Right atrium auricular region (tissue), 2 donors: Measurements from ENCODE around the gene APOH. TPM values are rescaled to one million over a fixed set of nuclear protein-coding genes. Genes with fewer than 3 reads are reported as not detected.

Experiments used
- DNase-seq: peaks from one replicate; pipeline ENCODE4 v3.0.0-alpha.2; 2019; ENCODE audit warnings: low spot score
- H3K27ac ChIP-seq, 2 donors: fragments of 200-600 bp; sonication (generic); 1 replicate in 1 of 2; 2 replicates in 1 of 2; pipeline ENCODE4 v1.5.1; 2016 to 2019
- H3K27me3 ChIP-seq, 2 donors: fragments of 200-600 bp; sonication (generic); one replicate each; pipeline versions ENCODE4 v1.5.1 to v1.6.0; 2017 to 2019
- H3K36me3 ChIP-seq: fragments of 200-600 bp; sonication (generic); one replicate; pipeline ENCODE4 v1.5.1; 2016
- H3K4me1 ChIP-seq, 2 donors: fragments of 200-600 bp; sonication (generic); one replicate each; pipeline versions ENCODE4 v1.5.1 to v1.6.0; 2017 to 2019
- H3K4me3 ChIP-seq, 2 donors: fragments of 200-600 bp; sonication (generic); 1 replicate in 1 of 2; 2 replicates in 1 of 2; pipeline ENCODE4 v1.5.1; 2017 to 2019; ENCODE audit warnings: mild to moderate bottlenecking in 1 of 2, moderate library complexity in 1 of 2
- H3K9me3 ChIP-seq, 2 donors: fragments of 200-600 bp; sonication (generic); one replicate each; pipeline ENCODE4 v1.5.1; 2019
- total RNA-seq, 2 donors: library from RNA; depleted of rRNA; stranded (reverse); fragments of >200 nt; gene quantifications; one replicate each; pipeline ENCODE4 v1.1.0, GENCODE V29; 2016
- TF ChIP-seq, protein P1 (sequence below), 2 donors: fragments of 200-600 bp; sonication (generic); IDR thresholded peaks; one replicate each; pipeline ENCODE4 v1.5.1; 2019; ENCODE audit warnings: antibody characterized with exemption in 2 of 2

Gene APOH
- total RNA-seq, 2 donors from 2014 or later, result not detected

- Histone ChIP-seq H3K36me3 (no peaks in the 10 kb centered on the region), H3K27ac (no peak overlapping the region), H3K4me3 (no peak overlapping the region), H3K4me1 (no peaks in the 10 kb centered on the region), H3K27me3 (no peaks in the 10 kb centered on the region), H3K9me3 (no peaks in the 10 kb centered on the region)
- no peak for DNase-seq
- TF ChIP-seq, protein P1, sequence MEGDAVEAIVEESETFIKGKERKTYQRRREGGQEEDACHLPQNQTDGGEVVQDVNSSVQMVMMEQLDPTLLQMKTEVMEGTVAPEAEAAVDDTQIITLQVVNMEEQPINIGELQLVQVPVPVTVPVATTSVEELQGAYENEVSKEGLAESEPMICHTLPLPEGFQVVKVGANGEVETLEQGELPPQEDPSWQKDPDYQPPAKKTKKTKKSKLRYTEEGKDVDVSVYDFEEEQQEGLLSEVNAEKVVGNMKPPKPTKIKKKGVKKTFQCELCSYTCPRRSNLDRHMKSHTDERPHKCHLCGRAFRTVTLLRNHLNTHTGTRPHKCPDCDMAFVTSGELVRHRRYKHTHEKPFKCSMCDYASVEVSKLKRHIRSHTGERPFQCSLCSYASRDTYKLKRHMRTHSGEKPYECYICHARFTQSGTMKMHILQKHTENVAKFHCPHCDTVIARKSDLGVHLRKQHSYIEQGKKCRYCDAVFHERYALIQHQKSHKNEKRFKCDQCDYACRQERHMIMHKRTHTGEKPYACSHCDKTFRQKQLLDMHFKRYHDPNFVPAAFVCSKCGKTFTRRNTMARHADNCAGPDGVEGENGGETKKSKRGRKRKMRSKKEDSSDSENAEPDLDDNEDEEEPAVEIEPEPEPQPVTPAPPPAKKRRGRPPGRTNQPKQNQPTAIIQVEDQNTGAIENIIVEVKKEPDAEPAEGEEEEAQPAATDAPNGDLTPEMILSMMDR (IDR thresholded peaks at IDR 0.05), result no peak
These were observed 5.4 kb upstream of the APOH start for GRCh38 chr17:66234611-66235010.

GRCh38 chr17:66233023-66233753 is 4.0 kb upstream of the APOH start:
- no peaks in the 10 kb centered on the region for H3K36me3 ChIP-seq

GRCh38 chr17:66230922-66231591 is 1.8 kb upstream of the APOH start:
- Histone ChIP-seq H3K36me3 (no peaks in the 10 kb centered on the region), H3K4me1 (no peaks in the 10 kb centered on the region), H3K9me3 (no peaks in the 10 kb centered on the region), H3K27me3 (no peaks in the 10 kb centered on the region), H3K27ac (no peak overlapping the region), H3K4me3 (no peak overlapping the region)
- DNase-seq, result no peak
- TF ChIP-seq, protein P1 (IDR thresholded peaks at IDR 0.05), result no peak

More at GRCh38 chr17:66233023-66233753, 4.0 kb upstream of the APOH start:
- Histone ChIP-seq H3K9me3 (no peaks in the 10 kb centered on the region), H3K4me1 (no peaks in the 10 kb centered on the region), H3K27ac (no peak overlapping the region), H3K4me3 (no peak overlapping the region), H3K27me3 (no peaks in the 10 kb centered on the region)
- DNase-seq, result no peak
- TF ChIP-seq, protein P1 (IDR thresholded peaks at IDR 0.05), result no peak

DNA sequence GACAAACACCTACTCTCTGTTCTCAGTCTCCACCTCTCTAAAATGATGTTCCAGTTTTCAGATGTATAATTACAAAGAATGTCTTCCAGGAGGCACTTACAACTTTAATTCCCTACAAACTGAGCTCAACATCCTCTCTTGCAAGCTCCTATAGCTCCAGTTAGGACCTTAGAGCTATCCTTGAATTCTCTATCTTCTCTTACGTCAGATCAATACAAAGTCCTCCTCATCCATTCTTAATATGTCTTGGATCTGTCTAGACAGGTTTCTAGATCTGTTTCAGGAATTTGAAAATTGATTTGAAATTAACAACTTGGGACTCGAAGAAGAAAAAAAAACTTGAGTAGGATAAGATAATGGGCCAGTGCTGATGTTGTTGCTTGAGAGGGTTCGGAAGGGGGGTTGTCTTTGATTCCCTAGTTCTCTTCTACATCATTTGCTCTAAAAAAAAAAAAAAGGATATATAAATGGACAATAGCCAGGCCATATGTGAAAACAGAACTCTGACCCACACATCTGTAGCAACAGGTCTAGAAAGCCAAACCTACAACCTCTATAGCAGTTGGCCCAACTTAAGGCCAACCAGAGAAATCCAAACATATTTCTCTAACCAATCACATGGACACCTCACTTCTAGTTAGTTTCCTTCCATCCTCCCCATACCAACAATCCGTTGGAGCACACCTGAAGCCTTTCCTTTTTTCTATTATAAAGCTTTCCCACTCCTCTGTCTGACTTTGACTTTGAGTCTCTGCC is 746 bp upstream of the APOH start:
- Histone ChIP-seq H3K9me3 (no peaks in the 10 kb centered on the region), H3K36me3 (no peaks in the 10 kb centered on the region), H3K4me1 (no peaks in the 10 kb centered on the region), H3K27me3 (no peaks in the 10 kb centered on the region), H3K27ac (no peak overlapping the region), H3K4me3 (no peak overlapping the region)
- no peak for DNase-seq
- TF ChIP-seq, protein P1 (IDR thresholded peaks at IDR 0.05), result no peak

GRCh38 chr17:66227212-66228045 is 1.8 kb downstream of the APOH start:
- TF ChIP-seq, protein P1 (IDR thresholded peaks at IDR 0.05), result no peak
- no peaks in the 10 kb centered on the region for H3K4me1 ChIP-seq
- no peak overlapping the region for H3K27ac ChIP-seq
- H3K9me3 ChIP-seq, result no peaks in the 10 kb centered on the region
- DNase-seq, result no peak
- no peaks in the 10 kb centered on the region for H3K36me3 ChIP-seq
- no peak overlapping the region for H3K4me3 ChIP-seq
- no peaks in the 10 kb centered on the region for H3K27me3 ChIP-seq
